Neural progenitor cell (in vitro differentiated cells): ENCODE data around the gene MTHFSD. TPM values are rescaled to one million over a fixed set of nuclear protein-coding genes. Genes with fewer than 3 reads are reported as not detected.

Experiments used
- DNase-seq: peaks from one replicate; pipeline ENCODE4 v3.0.0-alpha.2; 2016; ENCODE audit warnings: low spot score
- H2AFZ ChIP-seq: fragments of 200-600 bp; sonication (generic); replicated peaks from 2 replicates; pipeline ENCODE4 v1.6.1; 2016; ENCODE audit warnings: antibody characterized with exemption
- H3F3A ChIP-seq: fragments of 200-600 bp; sonication (generic); 2 replicates; pipeline ENCODE4 v1.6.1; 2016; ENCODE audit warnings: antibody characterized with exemption, low read depth
- H3K27ac ChIP-seq: fragments of 200-600 bp; sonication (generic); 2 replicates; pipeline ENCODE4 v1.5.1; 2016; ENCODE audit warnings: mild to moderate bottlenecking
- H3K27me3 ChIP-seq: fragments of 200-600 bp; sonication (generic); 2 replicates; pipeline ENCODE4 v1.6.1; 2016; ENCODE audit warnings: mild to moderate bottlenecking, moderate library complexity
- H3K36me3 ChIP-seq: fragments of 200-600 bp; sonication (generic); 2 replicates; pipeline ENCODE4 v1.5.1; 2016
- H3K4me1 ChIP-seq: fragments of 200-600 bp; sonication (generic); 2 replicates; pipeline ENCODE4 v1.6.1; 2016; ENCODE audit warnings: mixed run types
- H3K4me2 ChIP-seq: fragments of 200-600 bp; sonication (generic); 2 replicates; pipeline ENCODE4 v1.6.1; 2016
- H3K4me3 ChIP-seq: fragments of 200-600 bp; sonication (generic); 2 replicates; pipeline ENCODE4 v1.5.1; 2016
- H3K79me2 ChIP-seq: fragments of 200-600 bp; sonication (generic); 2 replicates; pipeline ENCODE4 v1.6.1; 2016; ENCODE audit warnings: low read depth
- H3K9ac ChIP-seq: fragments of 200-600 bp; sonication (generic); 2 replicates; pipeline ENCODE4 v1.6.1; 2016
- H3K9me3 ChIP-seq: fragments of 200-600 bp; sonication (generic); 2 replicates; pipeline ENCODE4 v1.5.1; 2016; ENCODE audit warnings: low read depth
- H4K20me1 ChIP-seq: fragments of 200-600 bp; sonication (generic); 2 replicates; pipeline ENCODE4 v1.6.1; 2016; ENCODE audit warnings: low read depth
- H3K27ac Mint-ChIP-seq: 3 replicates; pipeline ENCODE4 v1.8.0; 2021; ENCODE audit warnings: mixed read lengths
- H3K27me3 Mint-ChIP-seq: 2 replicates; pipeline ENCODE4 v1.8.0; 2022; ENCODE audit warnings: low read depth, mild to moderate bottlenecking, inconsistent platforms, moderate library complexity, mixed read lengths; ENCODE audit not compliant: insufficient read depth
- H3K36me3 Mint-ChIP-seq: 3 replicates; pipeline ENCODE4 v1.8.0; 2021; ENCODE audit warnings: mixed read lengths
- H3K4me1 Mint-ChIP-seq: 3 replicates; pipeline ENCODE4 v1.8.0; 2021; ENCODE audit warnings: mixed read lengths
- H3K4me3 Mint-ChIP-seq: 3 replicates; pipeline ENCODE4 v1.8.0; 2021; ENCODE audit warnings: mild to moderate bottlenecking, moderate library complexity, mixed read lengths
- H3K9me3 Mint-ChIP-seq: 3 replicates; pipeline ENCODE4 v1.8.0; 2020; ENCODE audit warnings: mixed read lengths
- CTCF ChIP-seq: fragments of 200-600 bp; sonication (generic); IDR thresholded peaks from 2 replicates; pipeline ENCODE4 v1.5.1; 2017; ENCODE audit warnings: antibody characterized with exemption, mild to moderate bottlenecking
- EZH2 ChIP-seq: fragments of 200-600 bp; sonication (generic); IDR thresholded peaks from 2 replicates; pipeline ENCODE4 v1.6.1; 2017; ENCODE audit warnings: antibody characterized with exemption, mild to moderate bottlenecking, moderate library complexity
- EZH2phosphoT487 ChIP-seq: fragments of 200-600 bp; sonication (generic); IDR thresholded peaks from 2 replicates; pipeline ENCODE4 v1.6.1; 2017; ENCODE audit warnings: antibody characterized with exemption
- total RNA-seq: library from RNA; depleted of rRNA; stranded (reverse); fragments of >200 nt; gene quantifications from 2 replicates; pipeline ENCODE4 v1.2.3, GENCODE V29; 2015; ENCODE audit warnings: low replicate concordance

Gene MTHFSD
- total RNA-seq, 1 donor from 2014 or later, result 17.4 TPM

- no peak for DNase-seq
- H3K4me1 ChIP-seq, result no peaks in the 10 kb centered on the region
- H3K27ac Mint-ChIP-seq, result no peak overlapping the region
These were observed 27.7 kb downstream of the MTHFSD start for GRCh38 chr16:86527366-86527765.

GRCh38 chr16:86525696-86526095 lies 29.3 kb downstream of the MTHFSD start:
- H4K20me1 ChIP-seq, result no peaks in the 10 kb centered on the region
- no peaks in the 10 kb centered on the region for H3K4me1 Mint-ChIP-seq
- no peak overlapping the region for H3K9ac ChIP-seq
- no peak overlapping the region for H3K4me3 Mint-ChIP-seq
- no peak for TF ChIP-seq EZH2phosphoT487
- no peak for TF ChIP-seq CTCF
- no peak for TF ChIP-seq EZH2
- H3K4me2 ChIP-seq, result no peak overlapping the region
- no peak overlapping the region for H2AFZ ChIP-seq
- no peak overlapping the region for H3K27ac ChIP-seq
- H3K4me1 ChIP-seq, result no peaks in the 10 kb centered on the region
- peaks cover 14% of the 10 kb centered on the region for H3K27me3 ChIP-seq
- H3K36me3 Mint-ChIP-seq, result no peaks in the 10 kb centered on the region
- no peak overlapping the region for H3K4me3 ChIP-seq
- no peaks in the 10 kb centered on the region for H3F3A ChIP-seq
- no peaks in the 10 kb centered on the region for H3K79me2 ChIP-seq
- no peaks in the 10 kb centered on the region for H3K9me3 ChIP-seq
- H3K9me3 Mint-ChIP-seq, result no peaks in the 10 kb centered on the region
- no peak overlapping the region for H3K27ac Mint-ChIP-seq
- H3K36me3 ChIP-seq, result no peaks in the 10 kb centered on the region
- peaks cover 28% of the 10 kb centered on the region for H3K27me3 Mint-ChIP-seq
- no peak for DNase-seq

More at GRCh38 chr16:86527366-86527765, 27.7 kb downstream of the MTHFSD start:
- no peak overlapping the region for H3K27ac ChIP-seq
- no peaks in the 10 kb centered on the region for H3K9me3 ChIP-seq
- no peak overlapping the region for H2AFZ ChIP-seq
- no peak overlapping the region for H3K9ac ChIP-seq
- Mint-ChIP-seq H3K4me1 (no peaks in the 10 kb centered on the region), H3K9me3 (no peaks in the 10 kb centered on the region), H3K27me3 (peaks cover 20% of the 10 kb centered on the region), H3K36me3 (no peaks in the 10 kb centered on the region), H3K4me3 (no peak overlapping the region)
- TF ChIP-seq CTCF (no peak), EZH2 (no peak), EZH2phosphoT487 (no peak)
- H3F3A ChIP-seq, result no peaks in the 10 kb centered on the region
- no peaks in the 10 kb centered on the region for H3K79me2 ChIP-seq
- H4K20me1 ChIP-seq, result no peaks in the 10 kb centered on the region
- H3K4me3 ChIP-seq, result no peak overlapping the region
- H3K36me3 ChIP-seq, result no peaks in the 10 kb centered on the region
- H3K27me3 ChIP-seq, result no peaks in the 10 kb centered on the region
- no peak overlapping the region for H3K4me2 ChIP-seq

DNA sequence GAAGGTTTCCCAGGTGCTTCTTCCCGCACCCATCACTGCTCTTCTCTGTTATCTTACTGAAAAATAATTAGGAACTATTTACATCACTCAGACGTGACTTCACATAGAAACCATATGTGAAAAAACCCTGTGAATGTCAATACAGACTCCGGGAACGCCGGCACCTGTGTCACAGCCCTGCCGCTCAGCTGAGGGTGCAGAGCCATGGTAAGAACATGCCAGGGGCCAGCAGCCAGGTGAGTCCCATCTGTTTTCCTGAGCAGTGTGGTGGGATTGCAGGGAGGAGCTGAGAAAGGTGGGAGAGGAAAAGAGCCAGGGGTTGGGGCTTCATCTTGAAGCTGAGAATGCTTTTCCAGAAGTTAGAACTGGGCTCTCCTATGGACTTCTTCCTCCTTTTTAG lies 31.0 kb downstream of the MTHFSD start:
- H3K27me3 Mint-ChIP-seq, result peaks cover 34% of the 10 kb centered on the region

More for the DNA sequence above, 31.0 kb downstream of the MTHFSD start:
- Histone ChIP-seq H3K4me3 (no peak overlapping the region), H4K20me1 (no peaks in the 10 kb centered on the region), H3K27me3 (peaks cover 31% of the 10 kb centered on the region), H3K4me1 (no peaks in the 10 kb centered on the region), H3K36me3 (no peaks in the 10 kb centered on the region), H3K9ac (no peak overlapping the region), H3F3A (no peaks in the 10 kb centered on the region), H3K4me2 (no peak overlapping the region), H2AFZ (no peak overlapping the region), H3K9me3 (no peaks in the 10 kb centered on the region), H3K79me2 (no peaks in the 10 kb centered on the region), H3K27ac (no peak overlapping the region)
- no peak for DNase-seq
- no peak overlapping the region for H3K27ac Mint-ChIP-seq
- no peaks in the 10 kb centered on the region for H3K4me1 Mint-ChIP-seq
- H3K4me3 Mint-ChIP-seq, result no peak overlapping the region
- H3K36me3 Mint-ChIP-seq, result no peaks in the 10 kb centered on the region
- no peaks in the 10 kb centered on the region for H3K9me3 Mint-ChIP-seq
- no peak for TF ChIP-seq EZH2phosphoT487
- no peak for TF ChIP-seq CTCF
